ENCODE data around the gene RRP1.
A peak's percentile ranks its signal among the peaks of the same experiment; 100 is the strongest.

Gene RRP1

GRCh38 chr21:43789276-43790009 lies at the start of gene RRP1:
TSS of gene RRP1 (plus strand) at chr21:43789577. CDS start at chr21:43789630, 53 bp downstream.
- DNase-seq = peak; percentile 95

DNA sequence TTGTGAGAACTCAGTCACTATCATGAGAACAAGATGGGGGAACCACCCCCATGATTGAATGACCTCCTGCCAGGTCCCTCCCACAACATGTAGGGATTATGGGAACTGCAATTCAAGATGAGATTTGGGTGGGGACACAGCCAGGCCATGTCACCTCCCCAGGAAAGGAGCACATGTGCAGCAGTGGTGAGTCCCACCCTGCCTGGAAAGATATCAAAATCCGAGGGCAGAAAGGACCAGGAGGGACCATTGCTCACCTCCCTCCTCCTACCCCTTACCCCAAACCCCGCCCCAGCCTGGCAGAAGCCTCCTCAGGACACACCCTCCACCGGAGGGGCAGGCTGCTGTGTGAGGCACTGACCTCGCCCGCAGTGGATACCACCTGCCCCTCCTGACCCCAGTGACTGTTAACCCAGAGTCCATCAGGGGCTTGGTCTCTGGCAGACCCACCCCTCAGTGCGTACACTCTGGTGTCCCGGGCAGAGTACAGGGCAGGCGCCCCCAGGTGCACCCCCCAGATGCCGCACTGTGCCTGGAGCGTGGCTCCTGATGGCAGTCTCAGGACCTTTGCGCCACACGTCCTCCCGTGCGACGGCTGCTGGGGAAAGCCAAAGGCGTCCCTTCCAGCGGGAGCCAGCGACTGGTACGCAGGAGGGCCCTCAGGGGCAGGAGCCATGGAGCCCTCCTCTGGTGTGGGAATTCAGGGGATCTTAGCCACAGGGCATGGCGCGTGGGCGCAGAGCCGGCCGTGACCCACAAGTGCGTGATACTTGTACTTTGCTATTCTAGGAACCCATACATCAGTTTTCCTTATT lies 49.5 kb upstream of the RRP1 start:
- DNase-seq = no peak

DNA sequence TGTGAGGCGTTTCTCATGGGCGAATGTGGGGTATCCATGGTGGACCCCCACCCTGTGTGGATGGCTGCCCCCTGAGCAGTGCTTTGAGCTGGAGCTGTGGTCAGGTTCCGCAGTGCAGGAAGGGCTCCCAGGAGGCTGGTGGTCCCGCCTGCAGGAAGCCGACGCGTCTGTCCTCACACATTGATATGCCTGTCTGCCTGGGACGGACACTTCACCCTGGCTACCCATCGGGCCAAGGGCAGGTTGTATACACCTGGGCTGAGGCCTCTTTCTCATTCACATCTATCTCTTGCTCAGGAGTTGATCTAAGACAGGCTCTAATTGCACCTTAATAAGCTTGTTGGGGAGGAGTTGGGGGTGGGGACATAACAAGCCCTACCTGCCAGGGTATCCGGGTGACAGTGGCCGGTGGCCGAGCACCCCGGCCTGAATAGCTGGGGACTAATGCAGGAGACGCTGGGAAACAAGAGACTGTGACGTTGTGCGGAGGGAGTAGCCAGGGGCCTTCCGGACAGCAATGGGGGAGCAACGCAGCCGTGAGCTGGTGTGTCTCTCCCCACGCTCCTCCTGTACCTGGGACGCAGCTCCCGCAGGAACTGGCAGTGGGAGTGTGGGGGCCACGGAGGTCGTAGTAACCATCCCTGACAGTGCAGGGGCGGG lies 48.8 kb upstream of the RRP1 start:
- no peak for DNase-seq

GRCh38 chr21:43741423-43742096 lies 47.8 kb upstream of the RRP1 start:
- no peak for DNase-seq

GRCh38 chr21:43743947-43744346 lies 45.4 kb upstream of the RRP1 start:
- no peak for DNase-seq

GRCh38 chr21:43744725-43745124 lies 44.7 kb upstream of the RRP1 start:
- DNase-seq = no peak

GRCh38 chr21:43745772-43746517 lies 43.4 kb upstream of the RRP1 start:
- DNase-seq = no peak

- DNase-seq = no peak
Measured at GRCh38 chr21:43748622-43749021, 40.8 kb upstream of the RRP1 start.

GRCh38 chr21:43749651-43750262 lies 39.6 kb upstream of the RRP1 start:
- no peak for DNase-seq

DNA sequence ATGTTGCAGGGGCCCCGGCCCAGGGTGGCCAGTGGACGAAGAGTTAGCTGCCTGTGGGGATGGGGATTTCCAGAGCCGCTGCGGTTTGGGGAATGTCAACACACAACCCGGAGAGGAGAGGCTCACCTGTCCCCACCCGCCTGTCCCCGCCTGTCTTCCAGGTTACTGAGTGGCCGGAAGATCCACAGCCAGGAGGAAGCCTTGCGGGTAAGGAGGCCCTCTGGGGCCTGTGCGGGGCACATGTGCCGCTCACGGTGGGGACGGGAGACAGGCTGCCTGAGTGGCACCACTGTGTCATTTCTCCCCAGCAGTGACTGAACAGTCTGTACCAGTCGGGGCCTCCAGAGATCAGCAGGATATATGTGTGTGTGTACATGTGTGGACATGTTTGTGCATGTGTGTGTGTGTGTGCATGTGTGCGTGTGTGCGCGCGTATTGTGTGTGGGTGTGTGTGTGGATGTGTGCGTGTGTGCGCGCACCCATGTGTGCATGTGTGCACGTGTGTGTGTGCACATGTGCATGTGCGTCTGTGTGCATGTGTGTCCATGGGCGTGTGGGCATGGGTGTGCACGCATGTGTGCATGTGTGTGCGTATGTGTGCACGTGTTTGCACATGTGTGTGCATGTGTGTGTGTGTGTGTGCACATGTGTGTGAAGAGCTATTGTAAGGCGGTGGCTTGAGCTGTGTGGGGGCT lies 38.9 kb upstream of the RRP1 start:
- no peak for DNase-seq

DNA sequence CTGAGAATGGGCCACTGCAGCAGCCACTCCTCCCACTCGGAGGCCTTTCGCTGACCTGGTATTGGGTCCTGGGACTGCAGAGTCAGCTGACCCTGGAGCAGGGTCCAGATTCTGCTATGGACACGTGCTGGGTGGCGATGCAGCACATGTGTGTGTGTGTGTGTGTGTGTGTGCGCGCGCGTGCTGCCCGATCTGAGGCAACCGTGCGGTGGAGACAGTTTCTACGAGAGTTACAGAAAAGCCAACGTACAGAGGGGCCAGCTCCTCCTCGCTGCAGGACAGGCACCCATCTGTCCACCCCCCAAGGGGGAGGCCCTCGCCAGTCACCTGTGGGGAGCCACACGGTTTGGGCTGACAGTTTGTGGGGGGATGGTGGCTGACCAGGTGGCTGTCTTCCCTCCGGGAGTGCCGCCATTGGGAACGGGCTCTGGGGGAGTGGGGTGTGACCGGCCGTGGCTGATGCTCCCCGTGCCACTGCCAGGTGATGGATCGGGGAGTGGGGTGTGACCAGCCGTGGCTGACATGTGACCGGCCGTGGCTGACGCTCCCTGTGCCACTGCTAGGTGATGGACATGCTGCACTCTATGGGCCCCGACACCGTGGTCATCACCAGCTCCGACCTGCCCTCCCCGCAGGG lies 37.3 kb upstream of the RRP1 start:
- DNase-seq = no peak

- no peak for DNase-seq
Measured at GRCh38 chr21:43752758-43753438, 36.5 kb upstream of the RRP1 start.

- DNase-seq = no peak
Measured at GRCh38 chr21:43753439-43753799, 36.0 kb upstream of the RRP1 start.

DNA sequence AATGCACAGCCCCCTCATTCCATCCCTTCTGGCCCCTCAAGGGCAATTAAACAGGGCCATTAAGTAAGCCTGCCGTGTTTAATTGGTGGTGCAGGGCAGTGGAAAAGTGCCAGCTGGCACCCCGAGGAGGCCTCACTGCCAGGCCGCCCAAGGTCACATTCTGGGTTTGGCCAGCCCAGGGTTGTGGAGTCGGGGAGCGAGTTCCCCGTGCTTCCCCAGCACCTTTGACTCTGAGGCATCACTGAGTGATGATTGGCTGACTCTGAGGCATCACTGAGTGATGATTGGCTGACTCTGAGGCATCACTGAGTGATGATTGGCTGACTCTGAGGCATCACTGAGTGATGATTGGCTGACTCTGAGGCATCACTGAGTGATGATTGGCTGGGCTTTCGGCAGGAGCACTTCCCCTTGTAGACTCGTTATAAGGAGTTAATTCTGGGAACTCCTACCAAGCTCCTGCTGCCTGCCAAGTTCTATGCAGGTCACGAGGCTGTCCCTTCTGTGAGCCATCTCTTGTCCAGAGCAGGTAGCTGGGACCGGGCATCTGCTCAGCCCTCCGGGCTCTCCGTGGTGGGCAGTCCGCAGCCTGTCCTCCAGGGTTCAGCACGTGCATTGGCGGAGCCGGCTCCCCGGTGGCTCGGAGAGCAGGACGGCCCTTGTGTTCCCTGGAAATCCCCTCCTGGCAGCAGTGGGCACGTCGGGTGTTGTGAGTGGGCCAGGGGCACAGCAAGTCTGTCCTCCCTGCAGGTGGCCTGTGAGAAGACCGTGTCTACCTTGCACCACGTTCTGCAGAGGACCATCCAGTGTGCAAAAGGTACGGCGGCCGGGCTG lies 34.2 kb upstream of the RRP1 start:
- no peak for DNase-seq

- DNase-seq = no peak
Measured at GRCh38 chr21:43755820-43756594, 33.4 kb upstream of the RRP1 start.

GRCh38 chr21:43757601-43758000 lies 31.8 kb upstream of the RRP1 start:
- no peak for DNase-seq

GRCh38 chr21:43758111-43758641 lies 31.2 kb upstream of the RRP1 start:
- no peak for DNase-seq

DNA sequence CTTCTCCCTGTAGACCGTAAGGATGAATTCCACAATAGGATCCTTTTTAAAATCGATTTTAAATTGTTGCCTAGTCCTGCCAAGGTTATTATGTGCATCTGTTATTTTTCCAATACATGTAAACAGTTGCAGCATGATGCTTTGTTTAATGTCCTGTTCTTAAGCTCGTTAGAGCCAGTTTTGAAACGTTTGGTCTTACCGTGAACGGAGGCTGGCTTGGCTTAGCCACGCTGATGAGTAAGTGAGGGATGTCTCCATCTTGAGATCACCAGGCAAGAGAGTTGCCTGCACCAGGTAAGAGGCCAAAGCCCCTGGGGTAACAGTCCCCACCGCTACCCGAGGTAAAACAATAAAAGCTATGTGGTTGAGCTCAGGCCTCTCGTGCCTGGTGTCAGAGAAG lies 30.6 kb upstream of the RRP1 start:
- no peak for DNase-seq
